ENCODE results near the gene MEF2B.

MEF2B gene

DNA sequence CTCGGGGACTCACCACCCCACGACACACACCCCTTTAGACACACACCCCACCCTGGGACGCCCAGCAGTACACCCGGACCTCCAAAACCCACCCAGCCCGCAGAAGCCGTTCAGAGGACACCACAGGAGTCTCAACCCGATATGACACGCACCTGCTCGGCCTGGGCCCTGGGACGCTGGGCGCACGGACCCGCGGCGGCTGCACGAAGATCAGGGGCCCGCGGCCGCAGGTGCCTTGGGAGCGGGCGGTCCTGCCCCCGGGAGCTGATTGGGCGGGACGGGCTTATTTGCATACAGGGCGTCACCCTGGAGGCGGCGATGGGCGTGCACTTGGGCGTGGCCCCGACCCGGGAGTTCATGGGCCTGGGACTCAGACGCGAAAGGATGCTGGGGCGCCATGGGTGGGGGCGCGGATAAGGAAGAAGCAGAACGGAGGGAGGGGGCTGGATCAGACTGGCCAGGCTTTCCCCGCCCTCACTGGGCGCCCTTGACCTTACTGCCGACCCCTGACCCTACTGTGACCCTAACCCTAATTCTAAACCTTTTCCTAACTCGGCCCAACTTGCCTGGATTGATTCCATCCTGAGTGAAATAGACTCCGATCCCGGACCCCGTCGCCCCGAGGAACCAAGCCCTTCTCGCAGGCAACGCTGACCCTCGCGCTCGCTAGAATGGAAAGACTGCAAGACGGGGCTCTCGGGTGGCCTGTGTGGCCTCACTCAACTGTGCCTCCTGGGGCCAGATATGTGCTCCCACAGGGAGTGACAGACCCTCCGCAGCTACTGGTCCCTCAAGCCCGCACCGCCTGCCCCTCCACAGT, at the start of gene MEF2B:
MEF2B (minus strand) TSS at position 211 of the 820 bp plus-strand sequence. CDS start 19,528 bp downstream, outside the sequence.
- peak; percentile 95 for DNase-seq (ENCODE audit: low spot score)

DNA sequence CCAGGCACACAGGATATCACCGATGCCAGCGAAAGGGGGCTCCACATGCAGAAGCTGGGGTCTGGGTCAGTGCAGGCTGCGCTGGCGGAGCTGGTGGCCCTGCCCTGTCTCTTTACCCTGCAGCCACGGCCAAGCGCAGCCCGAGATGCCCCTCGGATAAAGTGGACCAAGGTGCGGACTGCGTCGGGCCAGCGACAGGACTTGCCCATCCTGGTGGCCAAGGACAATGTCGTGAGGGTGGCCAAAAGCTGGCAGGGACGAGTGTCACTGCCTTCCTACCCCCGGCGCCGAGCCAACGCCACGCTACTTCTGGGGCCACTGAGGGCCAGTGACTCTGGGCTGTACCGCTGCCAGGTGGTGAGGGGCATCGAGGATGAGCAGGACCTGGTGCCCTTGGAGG, 48.8 kb upstream of the MEF2B start:
- no peak for DNase-seq (ENCODE audit: low spot score)

DNA sequence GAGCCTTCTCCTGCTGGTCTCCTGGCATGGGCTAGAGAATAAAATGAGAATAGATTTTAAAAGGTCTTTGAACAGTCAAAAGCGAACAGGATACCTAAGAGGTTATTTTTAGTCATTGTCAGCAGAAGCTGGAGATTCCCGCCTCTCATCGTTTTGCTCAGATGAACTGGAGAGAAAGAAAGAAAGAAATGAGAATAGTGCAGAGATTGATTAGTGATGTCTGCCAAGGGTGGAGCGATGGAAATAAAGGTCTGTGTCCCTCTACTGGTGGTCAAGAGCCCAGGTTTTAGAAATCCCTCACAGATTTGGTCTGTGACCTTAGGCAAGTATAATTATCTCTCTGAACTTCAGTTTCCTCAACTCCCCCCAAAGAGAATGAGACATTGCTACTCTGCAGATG, 47.0 kb upstream of the MEF2B start:
- peak; percentile 68 for DNase-seq (ENCODE audit: low spot score)

DNA sequence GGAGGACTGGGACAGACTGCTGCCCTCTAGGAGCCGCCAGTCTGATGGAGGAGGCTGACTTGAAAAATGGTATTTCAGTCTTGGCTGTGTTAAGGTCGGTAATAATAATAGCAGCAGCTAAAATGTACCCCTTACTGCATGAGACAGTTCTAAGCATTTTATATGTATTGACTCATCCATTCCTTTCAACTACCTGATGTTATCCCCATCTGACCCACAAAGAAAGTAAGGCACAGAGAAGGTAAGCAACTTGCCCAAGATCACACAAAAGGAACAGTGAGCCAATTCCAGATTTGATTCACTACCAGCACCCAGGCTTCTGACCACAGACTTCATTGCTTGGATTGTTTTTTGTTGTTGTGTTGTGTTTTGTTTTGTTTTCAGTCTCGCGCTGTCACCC, 45.7 kb upstream of the MEF2B start:
- DNase-seq (ENCODE audit: low spot score): no peak

DNA sequence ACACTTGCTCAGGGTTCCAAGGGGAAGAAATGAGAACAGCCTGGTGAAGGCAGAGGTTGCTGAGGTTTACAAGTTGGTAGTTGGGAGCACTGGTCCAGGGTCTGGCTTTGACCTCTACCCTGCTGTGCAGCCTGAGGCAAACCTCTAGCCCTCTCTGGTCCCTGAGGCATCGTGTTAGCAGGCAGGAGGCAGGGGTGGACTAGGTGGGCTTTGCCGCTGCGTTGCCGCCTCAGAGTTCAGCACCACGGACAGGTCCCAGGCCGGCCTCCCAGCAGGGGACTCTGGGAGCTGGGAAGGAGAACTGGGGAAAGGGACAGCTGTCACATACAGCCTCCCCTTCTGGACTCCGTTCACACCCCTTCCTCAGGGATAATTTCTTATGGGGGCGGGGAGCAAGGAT, 44.8 kb upstream of the MEF2B start:
- peak; percentile 25 for DNase-seq (ENCODE audit: low spot score)

DNA sequence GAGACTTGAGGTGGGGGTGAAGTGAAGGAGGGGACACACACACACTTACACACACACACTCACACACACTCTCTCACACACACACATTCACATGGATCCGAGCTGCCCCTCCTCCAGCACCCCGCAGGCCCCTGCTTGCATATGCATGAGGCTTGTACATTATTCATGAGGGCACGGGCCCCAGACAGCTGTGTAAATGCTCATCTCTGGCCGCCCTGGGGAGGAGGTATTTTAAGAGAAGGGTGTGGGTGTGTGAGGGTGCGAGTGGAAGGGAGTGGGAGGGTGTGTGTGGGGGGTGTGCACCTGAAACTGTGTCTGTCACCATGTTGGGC, 44.1 kb upstream of the MEF2B start:
- DNase-seq (ENCODE audit: low spot score): peak; percentile 55

DNA sequence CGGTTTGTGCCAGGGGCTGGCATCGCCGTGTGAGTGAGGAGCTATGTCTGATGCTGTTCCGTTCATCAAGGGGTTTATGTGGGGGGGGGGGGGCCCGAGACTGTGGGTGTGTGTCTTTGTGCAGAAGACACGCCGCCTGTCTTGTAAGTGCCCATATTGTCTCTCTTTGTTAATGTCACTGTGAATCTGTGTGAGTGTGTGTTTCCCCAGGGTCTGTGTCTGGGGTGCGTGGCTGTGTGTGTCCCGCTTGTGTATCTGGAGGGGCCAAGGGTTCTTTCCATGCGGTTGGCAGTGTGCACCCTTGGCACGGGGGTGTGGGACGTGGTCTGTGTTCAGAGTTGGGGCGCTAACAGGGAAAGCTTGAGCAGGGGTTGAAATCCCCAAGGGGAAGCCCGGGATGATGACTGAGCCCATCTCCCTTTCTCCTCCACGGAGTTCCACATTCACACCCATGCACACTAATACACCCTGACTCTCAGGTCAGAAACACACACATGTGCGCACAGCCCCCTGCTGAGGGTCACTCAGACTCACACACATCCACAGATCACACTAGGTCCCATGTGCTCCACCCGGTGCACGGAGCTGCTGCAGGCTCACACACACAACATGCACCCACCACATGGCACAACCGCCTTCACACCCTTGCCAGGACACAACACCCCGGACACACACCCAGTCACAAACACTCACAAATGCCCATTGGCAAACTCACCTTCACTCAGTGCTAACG, 43.5 kb upstream of the MEF2B start:
- no peak for DNase-seq (ENCODE audit: low spot score)

DNA sequence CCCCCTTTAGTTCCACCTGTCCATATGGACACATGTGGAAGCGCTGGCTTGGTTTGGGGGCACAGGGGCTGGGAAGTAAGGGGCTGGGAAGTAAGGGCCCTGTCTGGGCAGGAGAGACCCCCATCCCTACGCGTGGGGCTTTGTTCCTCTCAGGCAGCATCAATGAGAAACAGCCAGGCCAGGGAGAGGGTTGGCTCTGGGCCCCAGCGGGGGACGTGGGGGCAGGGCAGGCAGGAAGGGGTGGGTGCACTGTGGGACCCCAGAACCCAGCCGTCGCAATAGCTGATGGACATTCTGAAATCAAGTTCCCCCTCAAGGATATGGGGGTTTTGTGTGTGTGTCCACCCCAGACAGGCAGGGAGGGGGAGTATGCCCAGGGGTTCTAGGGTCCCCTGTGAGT, 42.9 kb upstream of the MEF2B start:
- no peak for DNase-seq (ENCODE audit: low spot score)

DNA sequence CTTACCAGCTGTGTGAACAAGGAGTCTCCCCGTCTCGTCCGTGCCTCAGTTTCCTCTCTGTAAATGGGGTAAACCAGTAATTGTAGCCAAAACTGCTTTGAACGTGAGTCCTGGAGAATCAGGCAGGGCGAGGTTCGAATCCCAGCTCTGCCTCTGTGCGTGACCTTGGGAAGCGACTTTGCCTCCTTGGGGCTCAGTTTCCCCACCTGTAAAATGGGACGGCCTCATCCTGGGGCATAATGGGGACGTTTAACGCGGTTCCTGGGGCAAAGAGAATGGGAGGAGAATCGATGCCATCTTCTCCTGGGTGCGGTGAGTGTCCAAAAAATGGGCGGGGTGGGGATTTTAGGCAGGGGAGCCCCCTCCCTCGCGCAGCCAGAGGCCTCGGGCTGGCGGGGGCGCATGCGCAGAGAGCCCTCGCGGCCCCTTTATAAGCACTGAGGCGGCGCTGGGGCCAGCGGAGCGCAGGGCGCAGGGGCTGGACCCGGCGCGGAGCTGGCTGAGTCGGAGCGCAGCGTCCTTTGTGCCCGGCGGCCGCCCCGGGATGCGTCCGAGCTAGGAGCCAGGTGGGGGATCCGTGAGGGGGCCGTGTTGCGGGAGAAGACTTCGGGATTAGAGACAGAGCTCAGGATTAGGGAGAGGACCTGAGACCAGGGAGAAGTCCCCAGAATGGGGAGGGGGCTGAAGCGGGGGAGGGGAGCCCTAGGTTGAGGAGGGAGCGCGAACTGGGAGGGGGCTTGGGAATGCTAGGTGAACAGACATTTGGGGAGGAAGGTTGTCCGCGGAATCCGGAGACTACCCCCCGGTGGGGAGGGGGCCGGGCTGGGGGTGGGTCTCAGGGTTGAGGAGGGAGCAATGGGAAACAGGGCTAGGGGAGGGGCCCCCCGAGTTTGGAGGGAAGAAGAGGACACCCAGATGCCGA, 41.7 kb upstream of the MEF2B start, which contains the start of gene NCAN:
NCAN (plus strand) TSS at position 460 of the 922 bp plus-strand sequence. CDS start 4,996 bp downstream, outside the sequence.
- no peak for DNase-seq (ENCODE audit: low spot score)

DNA sequence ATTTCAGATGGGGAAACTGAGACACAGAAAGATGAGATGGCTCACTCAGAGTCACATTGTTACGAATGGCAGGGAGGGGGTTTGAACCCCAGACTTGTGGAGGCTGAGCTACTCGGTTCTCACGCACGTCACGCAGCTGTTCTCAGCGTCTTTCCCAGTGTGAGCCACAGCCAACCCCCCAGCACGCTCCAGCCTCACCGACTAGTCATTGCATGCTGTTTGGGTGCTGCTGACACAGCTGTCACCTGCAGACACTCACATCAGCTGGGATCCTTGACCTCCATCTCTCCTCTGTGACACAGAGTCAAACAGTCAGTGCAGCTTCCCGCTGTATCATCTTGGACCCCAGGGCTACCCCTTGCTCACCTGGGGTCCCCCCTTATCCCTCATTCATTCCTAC, 39.3 kb upstream of the MEF2B start:
- peak; percentile 79 for DNase-seq (ENCODE audit: low spot score)

DNA sequence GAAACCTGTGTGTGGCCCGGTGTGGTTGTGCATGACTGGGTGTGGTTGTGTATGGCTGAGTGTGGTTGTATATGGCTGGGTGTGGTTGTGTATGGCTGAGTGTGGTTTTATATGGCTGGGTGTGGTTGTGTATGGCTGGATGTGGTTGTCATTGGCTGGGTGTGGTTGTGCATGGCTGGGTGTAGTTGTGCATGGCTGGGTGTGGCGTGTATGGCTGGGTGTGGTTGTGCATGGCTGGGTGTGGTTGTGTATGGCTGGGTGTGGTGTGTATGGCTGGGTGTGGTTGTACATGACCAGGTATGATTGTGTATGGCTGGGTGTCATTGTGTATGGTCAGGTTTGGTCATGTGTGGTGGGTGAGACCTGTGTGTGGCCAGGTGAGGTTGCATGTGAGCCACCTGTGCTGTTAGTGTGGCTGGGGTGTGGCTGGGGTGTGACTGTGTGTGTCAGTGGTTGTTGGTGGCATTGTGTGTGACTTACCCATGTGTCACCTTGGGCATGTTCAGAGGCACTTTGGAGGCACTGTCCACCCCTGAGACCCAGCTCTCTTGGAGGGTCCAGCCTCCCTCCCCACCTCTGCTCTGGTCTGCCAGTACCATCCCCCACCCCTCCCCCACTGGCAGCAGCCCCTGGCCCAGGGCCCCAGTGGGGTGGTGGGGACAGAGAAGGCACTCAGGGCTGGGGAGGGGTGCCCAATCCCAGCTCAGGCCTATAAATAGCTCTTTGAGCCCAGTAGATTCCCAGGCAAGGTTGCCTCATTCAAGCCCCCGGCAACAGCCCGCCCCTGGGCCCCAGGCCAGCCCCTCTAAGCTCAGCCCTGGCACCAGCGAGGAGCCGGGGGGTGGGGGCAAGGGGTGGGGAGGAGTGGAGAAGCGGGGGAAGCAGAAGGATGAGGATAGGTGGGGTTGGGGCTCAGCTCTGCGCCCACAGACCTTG, 37.8 kb upstream of the MEF2B start:
- no peak for DNase-seq (ENCODE audit: low spot score)

DNA sequence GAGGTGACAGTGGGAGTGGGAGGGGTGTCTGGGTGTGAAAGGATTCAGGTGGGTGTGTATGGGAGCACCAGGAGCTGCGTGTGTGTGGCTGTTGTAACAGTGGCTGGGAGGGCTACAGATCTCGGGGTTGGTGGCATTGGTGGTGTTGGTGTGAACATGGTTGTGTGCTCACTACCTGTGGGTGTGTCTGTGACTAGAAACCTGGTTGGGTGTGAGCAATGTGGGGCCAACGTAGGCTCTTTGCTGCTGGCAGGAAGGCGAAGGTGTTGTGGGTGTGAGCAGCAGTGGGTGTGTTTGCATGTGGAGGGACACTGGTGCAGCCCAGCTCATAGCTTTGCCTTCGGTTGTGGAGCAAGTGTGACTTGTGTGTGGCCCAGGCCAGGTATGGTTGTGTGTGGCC, 36.9 kb upstream of the MEF2B start:
- DNase-seq (ENCODE audit: low spot score): no peak

DNA sequence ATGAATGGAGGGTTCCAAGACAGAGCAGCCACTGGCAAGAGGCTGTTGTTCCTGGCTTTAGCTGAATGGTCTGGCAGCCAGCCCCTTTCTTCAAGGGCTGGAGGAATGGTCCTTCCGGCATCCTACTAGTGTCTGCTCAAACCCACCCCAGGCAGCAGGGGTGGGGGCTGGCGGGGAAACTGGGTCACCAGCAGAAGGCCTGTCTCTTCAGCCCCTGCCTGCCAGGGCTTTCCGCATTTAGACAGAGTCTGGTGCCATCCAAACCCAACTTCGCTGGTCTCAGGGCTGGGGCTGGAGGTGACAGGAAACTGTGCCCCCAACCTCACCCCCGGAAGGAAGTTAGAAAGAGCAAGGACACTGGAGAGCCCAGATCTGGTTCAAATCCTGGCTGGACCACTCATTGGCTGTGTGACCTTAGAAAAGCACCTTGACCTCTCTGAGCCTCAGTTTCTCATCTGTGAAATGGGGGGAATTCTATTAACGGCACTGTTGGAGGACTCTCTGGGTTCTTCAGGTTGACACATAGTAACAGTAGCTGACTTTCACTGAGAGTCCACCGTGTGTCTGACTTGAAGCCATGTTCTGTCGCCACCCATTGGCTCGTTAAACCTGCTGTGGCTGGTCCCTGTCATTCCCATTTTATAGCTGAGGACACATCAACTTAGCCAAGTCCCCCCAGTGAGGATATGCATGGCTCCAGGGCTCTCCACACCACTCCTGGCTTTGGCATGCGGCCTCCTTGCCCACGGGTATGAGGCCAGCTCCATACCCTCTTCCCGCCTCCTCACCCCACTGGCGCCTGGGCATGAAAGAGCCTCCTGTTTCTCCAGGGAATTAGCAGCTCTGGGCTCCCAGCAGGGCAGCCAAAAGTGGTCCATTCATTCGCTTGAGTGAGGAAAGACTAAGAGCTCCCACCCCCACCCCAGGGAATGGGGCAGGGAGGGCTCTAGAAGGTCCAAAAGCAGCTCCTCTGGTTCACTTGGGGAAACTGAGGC, 35.6 kb upstream of the MEF2B start:
- no peak for DNase-seq (ENCODE audit: low spot score)

DNA sequence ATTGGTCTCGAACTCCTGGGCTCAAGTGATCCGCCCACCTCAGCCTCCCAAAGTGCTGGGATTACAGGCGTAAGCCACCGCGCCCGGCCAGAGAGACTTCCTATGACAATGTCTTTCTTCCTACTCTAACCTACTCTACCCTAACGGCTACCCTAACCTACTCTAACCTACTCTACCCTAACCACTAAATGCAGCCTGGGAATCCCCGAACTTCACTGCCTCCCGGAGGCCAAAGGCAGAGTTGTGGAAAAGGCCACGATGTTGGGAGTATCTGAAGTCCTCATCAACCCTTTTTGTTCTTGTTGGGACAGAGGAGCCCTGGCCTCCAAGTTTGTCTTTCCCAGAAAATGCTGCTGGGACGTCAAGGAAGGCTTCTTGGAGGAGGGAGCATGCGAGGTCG, 34.1 kb upstream of the MEF2B start:
- DNase-seq (ENCODE audit: low spot score): no peak

DNA sequence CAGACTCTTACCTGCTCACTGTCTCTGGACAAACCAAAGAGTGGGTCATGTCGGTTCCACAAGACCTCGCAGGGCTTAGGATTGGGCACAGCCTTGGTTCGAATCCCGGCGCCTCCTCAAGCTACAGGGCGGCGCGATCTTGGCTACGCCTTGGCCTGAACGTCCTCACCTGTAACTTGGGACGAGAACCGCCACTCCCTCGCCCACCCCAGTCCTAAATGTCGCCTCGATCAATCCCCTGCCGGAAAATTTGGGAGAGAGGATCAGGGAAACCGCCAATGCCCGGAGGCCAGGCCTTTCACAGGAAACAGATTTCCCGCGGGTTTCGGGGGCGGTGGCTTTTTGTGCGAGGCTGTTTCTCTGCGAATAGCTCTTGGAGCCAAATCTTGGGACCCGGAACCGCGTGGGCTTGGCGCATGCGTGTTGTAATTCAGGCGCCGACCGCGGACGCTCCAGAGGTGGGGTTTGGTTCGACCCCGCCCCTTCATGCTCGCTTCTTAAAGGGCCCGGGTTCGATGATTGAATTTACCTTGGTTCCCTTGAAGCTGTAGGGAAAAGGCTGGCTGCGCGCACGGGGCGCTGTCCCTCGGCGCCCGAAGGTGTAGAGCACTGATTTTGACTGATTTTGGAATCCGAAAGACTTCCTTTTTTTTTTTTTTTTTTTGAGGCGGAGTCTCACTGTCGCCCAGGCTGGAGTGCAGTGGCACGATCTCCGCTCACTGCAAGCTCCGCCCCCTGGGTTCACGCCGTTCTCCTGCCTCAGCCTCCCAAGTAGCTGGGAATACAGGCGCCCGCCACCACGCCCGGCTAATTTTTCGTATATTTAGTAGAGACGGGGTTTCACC, 33.2 kb upstream of the MEF2B start, which contains the start of gene NR2C2AP:
NR2C2AP (minus strand) TSS at position 403 of the 845 bp plus-strand sequence; CDS start at position 49, 354 bp downstream.
- peak; percentile 95 for DNase-seq (ENCODE audit: low spot score)

DNA sequence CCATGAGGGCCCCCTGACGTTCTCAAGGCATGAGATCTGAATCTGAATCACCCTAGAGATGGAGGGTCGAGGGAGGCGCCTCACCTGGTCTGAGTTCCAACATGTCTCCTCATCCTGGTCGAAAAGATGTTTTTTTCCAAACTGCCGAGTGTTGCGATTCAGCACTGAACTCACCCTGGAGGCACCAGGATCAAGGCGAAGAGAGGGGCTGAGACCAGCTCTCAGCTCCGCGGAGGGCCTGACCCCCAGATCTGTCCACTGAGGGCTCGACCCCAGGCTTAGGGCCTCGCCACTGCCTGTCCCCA, 32.6 kb upstream of the MEF2B start:
- DNase-seq (ENCODE audit: low spot score): no peak

DNA sequence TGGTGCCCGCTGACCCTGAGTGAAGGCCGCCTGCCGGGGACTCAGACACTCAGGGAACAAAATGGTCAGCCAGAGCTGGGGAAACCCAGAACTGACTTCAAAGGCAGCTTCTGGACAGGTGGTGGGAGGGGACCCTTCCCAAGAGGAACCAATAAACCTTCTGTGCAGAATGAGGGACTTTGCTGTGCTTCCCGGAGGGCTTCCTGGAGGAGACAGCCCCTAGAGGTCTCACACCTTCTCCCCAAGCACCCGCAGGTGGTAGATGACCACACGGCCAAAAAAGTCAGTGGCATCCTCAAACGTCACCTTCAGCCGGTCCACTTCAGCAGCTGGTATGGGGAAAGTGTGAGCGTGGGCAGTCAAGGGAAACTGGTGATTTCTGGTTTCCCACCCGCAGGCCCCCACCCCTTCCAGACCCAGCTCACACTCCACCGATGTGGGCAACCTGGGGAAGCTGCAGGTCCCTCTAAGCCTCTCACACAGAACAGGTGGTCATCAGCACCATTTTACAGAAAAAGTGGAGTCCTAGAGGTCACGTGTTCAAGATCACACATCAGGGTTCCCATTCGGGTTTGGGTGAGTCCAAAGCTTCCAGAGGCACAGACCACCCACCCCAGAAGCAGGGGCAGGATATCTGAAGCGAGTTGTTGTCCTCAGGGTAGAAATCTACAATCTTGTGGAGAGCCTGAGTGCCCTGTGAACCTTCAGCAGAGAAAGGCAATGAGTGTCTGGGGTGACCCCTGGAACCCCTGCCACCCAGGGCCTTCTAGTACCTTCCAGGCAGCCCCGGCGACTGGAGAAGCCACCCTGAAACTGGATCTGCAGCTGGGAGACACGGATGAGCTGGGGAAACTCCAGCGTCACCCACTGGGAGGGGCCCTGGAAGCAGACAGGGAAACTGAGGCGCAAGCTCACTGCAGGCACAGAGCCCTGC, 31.9 kb upstream of the MEF2B start:
- DNase-seq (ENCODE audit: low spot score): no peak

DNA sequence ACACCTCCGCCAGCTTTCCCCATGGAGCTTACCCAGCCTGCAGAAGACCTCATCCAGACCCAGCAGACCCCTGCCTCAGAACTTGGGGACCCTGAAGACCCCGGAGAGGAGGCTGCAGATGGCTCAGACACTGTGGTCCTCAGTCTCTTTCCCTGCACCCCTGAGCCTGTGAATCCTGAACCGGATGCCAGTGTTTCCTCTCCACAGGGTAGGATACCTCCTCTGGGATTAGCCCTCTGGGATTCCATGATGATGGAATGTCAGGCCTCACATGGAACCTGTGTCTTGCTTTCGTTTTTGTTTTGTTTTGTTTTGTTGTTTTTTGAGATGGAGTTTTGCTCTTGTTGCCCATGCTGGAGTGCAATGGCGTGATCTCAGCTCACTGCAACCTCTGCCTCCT, 23.9 kb upstream of the MEF2B start:
- DNase-seq (ENCODE audit: low spot score): no peak
